Measurements from ENCODE around the gene MAP2. TPM values are rescaled to one million over a fixed set of nuclear protein-coding genes. Genes with fewer than 3 reads are reported as not detected.

The MAP2 gene
- total RNA-seq, result 0.37 and 0.78 TPM in 2 replicates

DNA sequence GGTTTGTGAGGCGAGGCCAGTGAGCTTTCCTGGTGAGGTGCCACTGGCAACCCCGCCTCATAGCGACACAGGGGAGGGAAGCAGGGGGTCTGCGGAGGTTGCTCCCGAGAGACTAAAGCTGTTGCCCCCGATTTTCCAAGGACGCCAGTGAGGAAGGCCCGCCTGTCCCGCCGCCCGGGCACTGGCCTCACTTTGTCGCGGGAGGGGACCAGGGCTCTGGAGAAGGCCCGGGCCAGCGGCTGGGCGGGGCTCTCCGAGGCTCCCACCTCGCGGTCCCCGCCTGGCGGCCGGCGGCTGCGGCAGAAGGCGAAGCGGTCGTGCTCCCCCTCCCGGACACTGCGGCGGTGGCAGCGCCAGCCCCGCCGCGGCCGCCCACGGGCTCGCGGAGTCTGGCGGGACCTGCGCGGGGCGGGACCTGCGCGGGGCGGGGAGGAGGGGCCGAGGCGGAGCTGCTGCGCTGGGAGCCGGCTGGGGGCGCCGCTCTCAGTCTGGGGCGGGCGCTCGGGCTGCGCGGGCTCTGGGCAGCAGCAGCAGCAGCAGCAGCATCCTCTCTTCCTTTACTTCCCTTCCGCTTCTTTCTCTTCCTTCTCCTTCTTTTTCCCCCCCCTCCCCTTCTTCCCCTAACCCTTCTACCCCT is at the start of gene MAP2:
TSS of gene MAP2 (plus strand) at position 486 of the 637 bp plus-strand sequence. CDS start 229,124 bp downstream, outside the sequence.

DNA sequence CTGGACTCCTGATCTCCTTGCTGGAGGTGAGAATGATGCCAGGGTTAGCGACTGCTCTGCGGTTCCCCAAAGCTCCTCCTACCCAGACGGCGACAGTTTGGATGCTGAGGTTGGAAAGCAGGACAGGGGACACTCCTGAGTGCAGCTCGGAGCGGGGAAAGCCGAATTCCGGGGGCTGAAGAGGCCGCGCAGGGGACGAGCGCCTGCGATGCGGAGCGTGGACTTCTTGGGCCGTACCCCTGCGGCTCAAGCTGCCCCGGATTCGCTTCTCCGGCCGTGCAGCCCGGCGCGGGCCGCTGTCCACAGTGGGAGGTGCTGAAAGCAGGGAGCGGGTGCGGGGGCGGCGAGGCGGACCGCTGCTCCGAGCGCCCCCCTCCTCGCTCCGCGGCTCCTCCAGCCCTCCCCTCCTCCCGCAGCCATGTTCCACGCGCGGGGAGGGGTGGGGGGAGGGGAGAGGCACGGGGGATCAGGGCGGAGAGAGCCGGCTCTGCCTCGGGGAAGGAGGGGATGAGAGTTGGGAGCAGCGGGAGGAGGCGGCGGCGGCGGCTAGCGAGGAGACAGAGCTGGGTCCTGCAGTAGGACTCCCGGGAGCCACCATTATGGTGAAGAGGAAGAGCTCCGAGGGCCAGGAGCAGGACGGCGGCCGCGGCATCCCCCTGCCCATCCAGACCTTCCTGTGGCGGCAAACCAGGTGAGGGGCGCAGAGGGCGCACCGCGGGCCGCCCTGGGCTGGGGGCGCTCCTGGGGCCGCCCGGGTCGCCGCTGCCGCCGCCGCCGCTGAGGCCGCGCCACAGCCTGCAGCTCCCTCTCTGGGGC is 347.8 kb downstream of the MAP2 start, which contains the start of gene UNC80:
TSS of gene UNC80 (plus strand) at position 359 of the 816 bp plus-strand sequence. CDS start at position 600, 241 bp downstream.

Small RNAs within 50 kb of the gene (small RNA-seq; reads per million reads assigned to genes)
- gene RNA5SP118, result not detected

All from subcutaneous preadipocyte (primary cell).